Fibroblast of peridontal ligament (primary cell): ENCODE results near the gene GATAD2B.
"Not testable (repeated sequence)": the region's sequence is repeated elsewhere in the genome, so short reads cannot be mapped to it uniquely, and the experiment has no call there.

Experiments
- DNase-seq: peaks from one replicate; pipeline ENCODE4 v3.0.0-alpha.2; 2010; ENCODE audit errors: extremely low read depth

GATAD2B gene

GRCh38 chr1:153778051-153778823 lies 144.5 kb downstream of the GATAD2B start:
- no peak for DNase-seq

- DNase-seq, result no peak
Observed at GRCh38 chr1:153777648-153778047, 145.1 kb downstream of the GATAD2B start.

- DNase-seq, result no peak
Observed at GRCh38 chr1:153776845-153777370, 145.9 kb downstream of the GATAD2B start.

GRCh38 chr1:153776352-153776751 lies 146.4 kb downstream of the GATAD2B start:
- no peak for DNase-seq

GRCh38 chr1:153775458-153776327 lies 147.1 kb downstream of the GATAD2B start:
- peak; percentile 38 for DNase-seq

- peak; percentile 66 for DNase-seq
Observed at GRCh38 chr1:153774780-153775457, 147.9 kb downstream of the GATAD2B start, which contains the start of gene SLC27A3. TSS of gene SLC27A3 (plus strand) at chr1:153775407. CDS start at chr1:153775498, 91 bp downstream.

GRCh38 chr1:153774026-153774595 lies 148.7 kb downstream of the GATAD2B start:
- DNase-seq, result no peak

GRCh38 chr1:153773096-153773921 lies 149.5 kb downstream of the GATAD2B start:
- DNase-seq, result no peak

- no peak for DNase-seq
Observed at GRCh38 chr1:153771841-153772593, 150.8 kb downstream of the GATAD2B start.

GRCh38 chr1:153771261-153771660 lies 151.5 kb downstream of the GATAD2B start:
- no peak for DNase-seq

- no peak for DNase-seq
Observed at GRCh38 chr1:153770797-153771196, 152.0 kb downstream of the GATAD2B start.

- no peak for DNase-seq
Observed at GRCh38 chr1:153769221-153769620, 153.6 kb downstream of the GATAD2B start.

- DNase-seq, result no peak
Observed at GRCh38 chr1:153768316-153769181, 154.2 kb downstream of the GATAD2B start.

GRCh38 chr1:153767519-153767918 lies 155.3 kb downstream of the GATAD2B start:
- no peak for DNase-seq

GRCh38 chr1:153766663-153767062 lies 156.1 kb downstream of the GATAD2B start:
- not testable (repeated sequence) for DNase-seq

GRCh38 chr1:153764310-153764709 lies 158.5 kb downstream of the GATAD2B start:
- no peak for DNase-seq

GRCh38 chr1:153763365-153764225 lies 159.2 kb downstream of the GATAD2B start:
- no peak for DNase-seq

- DNase-seq, result peak; percentile 41
Observed at GRCh38 chr1:153760440-153760839, 162.3 kb downstream of the GATAD2B start.
